AG09319 (cell line): ENCODE measurements around the gene SF1.

Source experiments
- DNase-seq: peaks from one replicate; pipeline ENCODE4 v3.0.0-alpha.2; 2010; ENCODE audit warnings: low read depth; ENCODE audit errors: extremely low read depth
- CTCF ChIP-seq: IDR thresholded peaks from 2 replicates; pipeline ENCODE4 v1.5.1; 2011; ENCODE audit warnings: low read depth, mild to moderate bottlenecking, inconsistent platforms, low read length, moderate library complexity

SF1 gene

GRCh38 chr11:64751580-64751979, 26.8 kb downstream of the SF1 start:
- DNase-seq = no peak
- TF ChIP-seq CTCF = no peak

GRCh38 chr11:64751136-64751535, 27.2 kb downstream of the SF1 start:
- no peak for DNase-seq
- TF ChIP-seq CTCF = no peak

GRCh38 chr11:64750361-64751054, 27.8 kb downstream of the SF1 start:
- no peak for DNase-seq
- no peak for TF ChIP-seq CTCF

GRCh38 chr11:64747961-64748665, 30.2 kb downstream of the SF1 start:
- no peak for DNase-seq
- no peak for TF ChIP-seq CTCF

GRCh38 chr11:64746486-64746885, 31.9 kb downstream of the SF1 start:
- TF ChIP-seq CTCF = no peak
- DNase-seq = no peak

GRCh38 chr11:64745521-64746328, 32.6 kb downstream of the SF1 start:
- no peak for TF ChIP-seq CTCF

GRCh38 chr11:64745189-64745520, 33.2 kb downstream of the SF1 start:
- TF ChIP-seq CTCF = no peak
- no peak for DNase-seq

More at GRCh38 chr11:64745521-64746328, 32.6 kb downstream of the SF1 start:
- DNase-seq = no peak
